Measurements from ENCODE around the gene MRPL11. TPM values are rescaled to one million over a fixed set of nuclear protein-coding genes. Genes with fewer than 3 reads are reported as not detected.

Gene MRPL11
- total RNA-seq, 1 experiment from 2014 or later = 69.1 TPM

DNA sequence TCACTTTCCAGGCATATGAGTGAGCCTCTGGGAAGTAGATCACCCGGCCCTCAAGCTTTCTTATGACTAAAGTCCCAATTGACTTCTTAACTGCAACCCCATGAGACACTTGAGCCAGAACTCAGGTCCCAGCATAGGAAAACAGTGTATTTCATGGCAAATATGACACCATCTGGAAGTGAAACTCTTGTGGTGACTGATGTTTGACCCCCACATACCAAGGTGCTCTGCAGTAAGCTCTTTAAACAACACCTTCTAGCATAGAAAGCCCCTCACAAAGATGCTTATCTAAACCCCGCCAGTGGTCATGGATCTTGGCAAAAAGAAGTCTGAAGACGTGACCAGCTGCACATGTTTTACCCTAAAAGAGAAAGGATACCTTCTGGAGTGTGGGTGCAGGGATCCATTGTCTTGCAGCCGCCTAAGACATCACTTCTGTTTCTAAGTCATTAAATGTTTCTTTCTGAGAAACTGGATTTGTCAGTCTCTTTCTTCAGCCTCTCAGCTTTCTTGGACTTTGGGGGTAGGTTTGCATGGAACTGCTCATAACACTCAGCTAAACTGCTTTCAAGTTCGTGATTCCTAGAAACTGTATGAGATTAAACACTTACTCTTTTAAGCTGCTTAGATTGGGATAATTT, 20.6 kb upstream of the MRPL11 start:
- CTCF ChIA-PET = interaction anchor here (0.6 kb wide), 1 partner anchor 521 kb away, joined by 3 read pairs; no protein-coding TSS in a partner anchor
- Mint-ChIP-seq H3K4me3 (ENCODE audit: unreplicated experiment) (no peak overlapping the region), H3K36me3 (ENCODE audit: insufficient read depth, unreplicated experiment) (peaks cover 6% of the 10 kb centered on the region), H3K27ac (ENCODE audit: low read depth, unreplicated experiment) (no peak overlapping the region), H3K9me3 (ENCODE audit: unreplicated experiment) (no peaks in the 10 kb centered on the region), H3K4me1 (ENCODE audit: insufficient read depth, unreplicated experiment) (peaks cover 2% of the 10 kb centered on the region), H3K27me3 (ENCODE audit: insufficient read depth, unreplicated experiment) (no peaks in the 10 kb centered on the region)
- TF ChIP-seq, protein P1, sequence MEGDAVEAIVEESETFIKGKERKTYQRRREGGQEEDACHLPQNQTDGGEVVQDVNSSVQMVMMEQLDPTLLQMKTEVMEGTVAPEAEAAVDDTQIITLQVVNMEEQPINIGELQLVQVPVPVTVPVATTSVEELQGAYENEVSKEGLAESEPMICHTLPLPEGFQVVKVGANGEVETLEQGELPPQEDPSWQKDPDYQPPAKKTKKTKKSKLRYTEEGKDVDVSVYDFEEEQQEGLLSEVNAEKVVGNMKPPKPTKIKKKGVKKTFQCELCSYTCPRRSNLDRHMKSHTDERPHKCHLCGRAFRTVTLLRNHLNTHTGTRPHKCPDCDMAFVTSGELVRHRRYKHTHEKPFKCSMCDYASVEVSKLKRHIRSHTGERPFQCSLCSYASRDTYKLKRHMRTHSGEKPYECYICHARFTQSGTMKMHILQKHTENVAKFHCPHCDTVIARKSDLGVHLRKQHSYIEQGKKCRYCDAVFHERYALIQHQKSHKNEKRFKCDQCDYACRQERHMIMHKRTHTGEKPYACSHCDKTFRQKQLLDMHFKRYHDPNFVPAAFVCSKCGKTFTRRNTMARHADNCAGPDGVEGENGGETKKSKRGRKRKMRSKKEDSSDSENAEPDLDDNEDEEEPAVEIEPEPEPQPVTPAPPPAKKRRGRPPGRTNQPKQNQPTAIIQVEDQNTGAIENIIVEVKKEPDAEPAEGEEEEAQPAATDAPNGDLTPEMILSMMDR (IDR thresholded peaks at IDR 0.05; ENCODE audit: unreplicated experiment) = no peak
- intact Hi-C loops (cut with micrococcal nuclease) = no loop called here
- no TSS peak for BruUV-seq (replicated peaks)
- POLR2A ChIA-PET = interaction anchor here (0.6 to 1.2 kb wide), 2 partner anchors 38 to 352 kb away, joined by 3 to 4 read pairs; no protein-coding TSS in a partner anchor
- no peak for DNase-seq (ENCODE audit: unreplicated experiment)

DNA sequence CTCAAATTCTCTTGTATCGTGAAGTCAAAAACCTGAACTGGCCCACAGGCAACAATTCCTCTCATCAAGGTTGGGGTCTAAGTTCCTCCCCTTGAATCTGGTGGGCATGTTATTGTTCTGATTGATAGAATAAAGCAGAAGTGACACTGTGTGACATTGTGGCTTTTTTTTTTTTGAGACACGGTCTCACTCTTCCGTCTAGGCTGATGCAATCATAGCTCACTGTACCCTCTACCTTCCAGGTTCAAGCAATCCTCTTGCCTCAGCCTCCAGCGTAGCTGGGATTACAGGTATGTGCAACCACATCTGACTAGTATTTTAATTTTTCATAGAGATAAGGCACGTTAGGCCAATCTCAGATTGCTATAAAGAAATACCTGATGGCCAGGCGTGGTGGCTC, 19.2 kb upstream of the MRPL11 start:
- POLR2A ChIA-PET = interaction anchor here (0.7 kb wide), 1 partner anchor 220 kb away, joined by 3 read pairs; the partner anchor contains the start of gene RBM4B

GRCh38 chr11:66454828-66455227, 16.2 kb upstream of the MRPL11 start:
- Mint-ChIP-seq H3K9me3 (ENCODE audit: unreplicated experiment) (no peaks in the 10 kb centered on the region), H3K4me3 (ENCODE audit: unreplicated experiment) (no peak overlapping the region), H3K27me3 (ENCODE audit: insufficient read depth, unreplicated experiment) (peaks cover 27% of the 10 kb centered on the region), H3K27ac (ENCODE audit: low read depth, unreplicated experiment) (no peak overlapping the region), H3K36me3 (ENCODE audit: insufficient read depth, unreplicated experiment) (peaks cover 6% of the 10 kb centered on the region), H3K4me1 (ENCODE audit: insufficient read depth, unreplicated experiment) (peaks cover 4% of the 10 kb centered on the region)
- BruUV-seq (replicated peaks) = no TSS peak
- POLR2A ChIA-PET = no interaction called here
- no peak for DNase-seq (ENCODE audit: unreplicated experiment)
- intact Hi-C loops (cut with micrococcal nuclease) = no loop called here
- CTCF ChIA-PET = interaction anchor here (0.7 to 0.9 kb wide), 2 partner anchors 10 to 24 kb away, joined by 3 read pairs; no protein-coding TSS in a partner anchor
- TF ChIP-seq, protein P1 (IDR thresholded peaks at IDR 0.05; ENCODE audit: unreplicated experiment) = no peak

More for the DNA sequence above, 19.2 kb upstream of the MRPL11 start:
- peaks cover 6% of the 10 kb centered on the region for H3K36me3 Mint-ChIP-seq (ENCODE audit: insufficient read depth, unreplicated experiment)
- H3K27ac Mint-ChIP-seq (ENCODE audit: low read depth, unreplicated experiment) = no peak overlapping the region
- TF ChIP-seq, protein P1 (IDR thresholded peaks at IDR 0.05; ENCODE audit: unreplicated experiment) = no peak
- no TSS peak for BruUV-seq (replicated peaks)
- DNase-seq (ENCODE audit: unreplicated experiment) = no peak
- intact Hi-C loops (cut with micrococcal nuclease) = no loop called here
- no peaks in the 10 kb centered on the region for H3K9me3 Mint-ChIP-seq (ENCODE audit: unreplicated experiment)
- no peaks in the 10 kb centered on the region for H3K27me3 Mint-ChIP-seq (ENCODE audit: insufficient read depth, unreplicated experiment)
- H3K4me3 Mint-ChIP-seq (ENCODE audit: unreplicated experiment) = no peak overlapping the region
- CTCF ChIA-PET = no interaction called here
- H3K4me1 Mint-ChIP-seq (ENCODE audit: insufficient read depth, unreplicated experiment) = peaks cover 4% of the 10 kb centered on the region

DNA sequence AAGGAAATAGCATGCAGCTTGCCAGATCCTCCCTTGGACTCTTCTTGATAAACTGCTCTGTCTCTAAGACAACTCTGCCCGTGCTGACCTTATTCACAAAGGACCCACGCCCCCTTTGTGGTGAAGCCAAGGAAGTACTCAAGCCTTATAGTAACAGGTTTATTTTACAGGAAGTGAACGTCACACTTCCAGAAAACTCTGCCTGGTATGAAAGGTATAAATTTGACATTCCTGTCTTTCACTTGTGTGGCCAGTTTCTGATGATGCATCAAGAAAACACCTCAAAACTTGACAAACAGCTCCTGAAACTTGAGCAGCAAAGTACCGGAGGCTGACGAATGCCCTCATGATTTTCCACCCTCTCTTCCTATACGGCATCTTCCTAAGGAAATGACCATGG, 15.6 kb upstream of the MRPL11 start:
- H3K4me3 Mint-ChIP-seq (ENCODE audit: unreplicated experiment) = no peak overlapping the region
- no TSS peak for BruUV-seq (replicated peaks)
- ChIA-PET CTCF (interaction anchor here (0.6 to 1.0 kb wide), 4 partner anchors 16 to 92 kb away, joined by 3 read pairs; partner anchors contain the start of genes MRPL11 and ZDHHC24), POLR2A (interaction anchor here (1.2 kb wide), 1 partner anchor 12 kb away, joined by 4 read pairs; the partner anchor contains the start of gene PELI3)
- peaks cover 4% of the 10 kb centered on the region for H3K4me1 Mint-ChIP-seq (ENCODE audit: insufficient read depth, unreplicated experiment)
- peaks cover 33% of the 10 kb centered on the region for H3K27me3 Mint-ChIP-seq (ENCODE audit: insufficient read depth, unreplicated experiment)
- no peaks in the 10 kb centered on the region for H3K9me3 Mint-ChIP-seq (ENCODE audit: unreplicated experiment)
- DNase-seq (ENCODE audit: unreplicated experiment) = no peak
- intact Hi-C loops (cut with micrococcal nuclease) = no loop called here
- H3K36me3 Mint-ChIP-seq (ENCODE audit: insufficient read depth, unreplicated experiment) = peaks cover 6% of the 10 kb centered on the region
- no peak overlapping the region for H3K27ac Mint-ChIP-seq (ENCODE audit: low read depth, unreplicated experiment)
- TF ChIP-seq, protein P1 (IDR thresholded peaks at IDR 0.05; ENCODE audit: unreplicated experiment) = no peak

Measured in MCF 10A (cell line).